Vagina (tissue), 2 donors: Measurements from ENCODE around the gene PPP2R2C. TPM values are rescaled to one million over a fixed set of nuclear protein-coding genes. Genes with fewer than 3 reads are reported as not detected.

ENCODE experiments used
- DNase-seq, 2 donors: peaks; one replicate each; pipeline ENCODE4 v3.0.0-alpha.2; 2017; ENCODE audit errors: extremely low spot score in 2 of 2
- H3K27ac ChIP-seq: fragments of 200-600 bp; sonication (generic); one replicate; pipeline ENCODE4 v1.5.1; 2019
- H3K27me3 ChIP-seq: fragments of 200-600 bp; sonication (generic); one replicate; pipeline ENCODE4 v1.5.1; 2019
- H3K36me3 ChIP-seq, 2 donors: fragments of 200-600 bp; sonication (generic); one replicate each; pipeline ENCODE4 v1.5.1; 2017 to 2019
- H3K4me1 ChIP-seq: fragments of 200-600 bp; sonication (generic); one replicate; pipeline ENCODE4 v1.5.1; 2019
- H3K4me3 ChIP-seq, 2 donors: fragments of 200-600 bp; sonication (generic); 1 replicate in 1 of 2; 2 replicates in 1 of 2; pipeline ENCODE4 v1.5.1; 2016 to 2019
- H3K9me3 ChIP-seq: fragments of 200-600 bp; sonication (generic); one replicate; pipeline ENCODE4 v1.5.1; 2019
- CTCF ChIP-seq, 3 experiments: fragments of 450-650 bp in 2 of 3; fragments of 200-600 bp in 1 of 3; sonication (generic) in 1 of 3; IDR thresholded peaks; one replicate each; pipeline ENCODE4 v1.5.1; 2017 to 2019; ENCODE audit warnings: antibody characterized with exemption in 3 of 3, mild to moderate bottlenecking in 2 of 3, moderate library complexity in 2 of 3
- POLR2A ChIP-seq, 2 donors: fragments of 450-650 bp; IDR thresholded peaks; one replicate each; pipeline ENCODE4 v1.6.1; 2017; ENCODE audit warnings: antibody characterized with exemption in 2 of 2, mild to moderate bottlenecking in 2 of 2, moderate library complexity in 2 of 2
- POLR2AphosphoS5 ChIP-seq, 2 donors: sonication (generic); formaldehyde crosslinking; IDR thresholded peaks; one replicate each; pipeline ENCODE4 v1.9.0; 2017; ENCODE audit warnings: antibody characterized with exemption in 2 of 2, mild to moderate bottlenecking in 2 of 2, low read depth in 1 of 2; ENCODE audit not compliant: insufficient read depth in 1 of 2
- intact Hi-C: fragments of 100-400 bp; cut with DNase I; formaldehyde crosslinking; loops from one replicate; pipeline ENCODE4 v1.15.1; 2023
- total RNA-seq: library from RNA; depleted of rRNA; stranded (reverse); fragments of >200 nt; gene quantifications from one replicate; pipeline ENCODE4 v1.2.3, GENCODE V29; 2016

The PPP2R2C gene
- total RNA-seq, 1 donor from 2014 or later = 17.2 TPM

GRCh38 chr4:6277139-6277802 is 195.1 kb downstream of the PPP2R2C start:
- H3K27me3 ChIP-seq = no peaks in the 10 kb centered on the region
- H3K27ac ChIP-seq = peak overlapping the region; percentile 73
- peaks cover 0 to 5% of the 10 kb centered on the region in 2 donors for H3K36me3 ChIP-seq
- no peaks in the 10 kb centered on the region for H3K9me3 ChIP-seq
- H3K4me3 ChIP-seq = no peak overlapping the region
- intact Hi-C loops = no loop called here
- DNase-seq = no peak
- peaks cover 98% of the 10 kb centered on the region for H3K4me1 ChIP-seq
- TF ChIP-seq POLR2AphosphoS5 (IDR thresholded peaks at IDR 0.05; ENCODE audit: insufficient read depth in 1 of 2, low read depth in 1 of 2) = peak in 1 of 2 donors; percentile 25
- TF ChIP-seq POLR2A (IDR thresholded peaks at IDR 0.05) = no peak

GRCh38 chr4:6275898-6276806 is 196.3 kb downstream of the PPP2R2C start:
- TF ChIP-seq POLR2AphosphoS5 (IDR thresholded peaks at IDR 0.05; ENCODE audit: insufficient read depth in 1 of 2, low read depth in 1 of 2) = peak in 1 of 2 donors; percentile 10
- TF ChIP-seq POLR2A (IDR thresholded peaks at IDR 0.05) = no peak
- TF ChIP-seq CTCF (IDR thresholded peaks at IDR 0.05) = no peak
- Histone ChIP-seq H3K27me3 (no peaks in the 10 kb centered on the region), H3K4me3 (peak overlapping the region in 1 of 2 donors; percentile 19), H3K4me1 (peaks cover 98% of the 10 kb centered on the region), H3K36me3 (peaks cover 0 to 5% of the 10 kb centered on the region in 2 donors), H3K9me3 (no peaks in the 10 kb centered on the region), H3K27ac (peak overlapping the region; percentile 73)
- DNase-seq = no peak
- intact Hi-C loops = no loop called here

- intact Hi-C loops = no loop called here
- TF ChIP-seq POLR2A (IDR thresholded peaks at IDR 0.05) = no peak
Observed at GRCh38 chr4:6275351-6275750, 197.1 kb downstream of the PPP2R2C start.

DNA sequence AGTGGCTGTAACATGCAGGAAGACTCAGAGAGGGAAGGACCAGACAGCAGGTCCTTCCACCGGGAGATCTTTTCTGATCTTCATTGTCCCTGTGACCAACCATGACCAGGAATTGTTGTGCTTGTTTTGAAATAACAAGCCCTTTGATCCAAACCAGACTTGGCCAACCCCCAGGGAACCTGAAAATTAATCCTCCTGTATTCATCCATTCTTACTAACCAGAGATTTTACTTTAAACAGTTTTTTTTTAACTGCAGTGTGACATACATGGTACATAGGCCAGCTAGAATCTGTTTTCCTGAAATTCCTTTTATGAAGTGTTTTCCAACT is 198.8 kb downstream of the PPP2R2C start:
- H3K4me3 ChIP-seq = peak overlapping the region in 1 of 2 donors; percentile 26
- intact Hi-C loops = no loop called here

More at GRCh38 chr4:6275351-6275750, 197.1 kb downstream of the PPP2R2C start:
- peaks cover 0 to 5% of the 10 kb centered on the region in 2 donors for H3K36me3 ChIP-seq
- peak overlapping the region; percentile 73 for H3K27ac ChIP-seq
- H3K27me3 ChIP-seq = no peaks in the 10 kb centered on the region
- H3K9me3 ChIP-seq = no peaks in the 10 kb centered on the region
- H3K4me3 ChIP-seq = no peak overlapping the region
- H3K4me1 ChIP-seq = peaks cover 98% of the 10 kb centered on the region
- no peak for DNase-seq

DNA sequence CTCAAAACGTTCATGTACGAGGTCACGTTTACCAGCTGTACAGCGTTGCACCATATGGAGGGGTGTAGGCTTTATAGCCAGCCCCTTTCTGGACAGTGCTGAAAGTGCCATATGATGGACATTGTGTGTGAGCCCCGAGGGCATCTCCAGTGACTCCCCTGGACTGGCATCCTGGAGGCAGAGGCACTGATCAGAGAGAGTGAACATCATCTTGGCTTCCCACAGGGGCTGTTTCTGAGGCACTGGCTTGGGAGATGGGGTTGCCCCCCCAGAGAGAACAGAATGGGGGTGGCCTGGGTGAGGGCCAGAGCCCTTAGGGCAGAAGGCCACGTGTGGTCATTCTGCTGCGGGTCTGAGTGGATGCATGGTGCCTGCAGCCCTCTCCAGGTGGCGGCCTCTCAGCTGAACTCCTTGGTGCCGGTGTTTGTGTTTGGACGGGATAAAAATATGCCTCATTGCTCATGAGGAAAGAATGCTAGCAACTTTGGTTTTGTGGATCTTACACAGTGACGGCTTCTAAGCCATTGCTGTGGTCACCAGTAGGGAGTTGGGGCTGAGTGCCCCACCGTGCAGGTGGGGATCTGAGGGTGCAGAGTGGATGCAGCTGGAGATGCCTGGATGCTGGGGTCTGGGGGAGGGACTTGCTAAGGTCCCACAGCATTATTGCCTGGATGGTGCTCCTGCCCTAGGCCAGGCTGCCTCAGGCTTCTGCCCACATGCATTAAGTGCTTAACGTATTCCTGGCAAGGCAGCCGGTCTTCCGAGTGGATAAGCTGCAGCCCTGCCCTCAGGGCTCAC is 199.4 kb downstream of the PPP2R2C start:
- no peaks in the 10 kb centered on the region for H3K27me3 ChIP-seq
- peak overlapping the region; percentile 75 for H3K27ac ChIP-seq
- TF ChIP-seq POLR2A (IDR thresholded peaks at IDR 0.05) (no peak), POLR2AphosphoS5 (IDR thresholded peaks at IDR 0.05; ENCODE audit: insufficient read depth in 1 of 2, low read depth in 1 of 2) (peak; percentile 33 to 49)
- intact Hi-C loops = no loop called here
- peak overlapping the region in 1 of 2 donors; percentile 26 for H3K4me3 ChIP-seq
- no peak for DNase-seq
- peaks cover 82% of the 10 kb centered on the region for H3K4me1 ChIP-seq
- peaks cover 0 to 5% of the 10 kb centered on the region in 2 donors for H3K36me3 ChIP-seq
- H3K9me3 ChIP-seq = no peaks in the 10 kb centered on the region

More for the DNA sequence above, 198.8 kb downstream of the PPP2R2C start:
- Histone ChIP-seq H3K36me3 (peaks cover 0 to 5% of the 10 kb centered on the region in 2 donors), H3K27me3 (no peaks in the 10 kb centered on the region), H3K27ac (peak overlapping the region; percentile 75), H3K4me1 (peaks cover 88% of the 10 kb centered on the region), H3K9me3 (no peaks in the 10 kb centered on the region)
- TF ChIP-seq POLR2A (IDR thresholded peaks at IDR 0.05) = no peak
- no peak for TF ChIP-seq POLR2AphosphoS5 (IDR thresholded peaks at IDR 0.05; ENCODE audit: insufficient read depth in 1 of 2, low read depth in 1 of 2)
- TF ChIP-seq CTCF (IDR thresholded peaks at IDR 0.05) = no peak
- no peak for DNase-seq
